Measurements from ENCODE around the gene SKP1.

The SKP1 gene

DNA sequence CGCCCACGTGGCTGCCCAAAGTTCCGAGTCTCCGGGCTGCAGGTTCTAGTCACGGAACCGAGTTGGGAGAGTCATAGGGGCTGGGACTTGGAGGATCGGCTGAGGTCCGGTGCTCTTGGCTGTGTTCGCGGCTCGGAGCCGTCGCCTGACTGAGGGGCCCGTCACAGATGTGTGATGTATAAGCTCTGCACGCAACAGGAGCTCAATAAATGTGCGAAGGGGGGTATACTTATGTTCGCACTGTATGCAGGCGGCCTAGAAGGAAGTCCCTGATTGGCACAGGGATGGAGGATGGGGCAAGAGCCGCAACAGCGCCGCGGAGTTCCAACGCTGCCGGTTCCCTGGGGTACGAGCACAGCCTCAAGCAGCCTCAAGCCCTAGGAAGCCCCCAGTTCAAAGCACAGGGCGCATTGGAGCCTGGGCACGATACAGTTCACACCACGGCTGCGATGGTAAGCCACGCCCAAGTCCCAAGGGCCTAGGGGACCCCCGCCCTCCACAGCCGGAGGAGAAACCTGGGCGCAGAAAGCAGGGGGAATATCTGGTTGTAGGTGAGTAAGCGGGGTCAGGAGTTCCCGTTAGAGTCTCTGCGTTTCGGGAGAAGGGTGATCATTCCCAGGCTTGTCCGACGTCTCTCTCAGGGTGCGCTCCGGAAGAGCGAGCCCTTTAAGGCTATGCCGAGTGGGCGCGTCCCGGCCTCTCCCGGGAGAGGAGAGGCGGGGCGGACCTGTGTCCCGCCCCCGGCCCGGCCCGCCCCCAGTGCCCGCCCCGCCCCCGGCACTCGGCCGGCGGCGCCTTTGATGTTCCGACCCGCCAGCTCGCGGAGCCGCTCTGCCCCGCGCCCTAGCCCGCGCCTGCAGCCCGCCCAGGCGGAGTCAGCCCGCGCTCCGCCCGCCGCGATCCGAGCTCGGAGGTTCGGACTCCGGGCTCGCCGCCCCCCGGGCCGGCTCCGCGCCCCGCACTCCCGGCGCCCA, 62.6 kb downstream of the SKP1 start, which contains the start of gene TCF7:
Gene TCF7, plus strand, starts transcription at position 780 of the 974 bp plus-strand sequence. CDS start 226 bp downstream, outside the sequence.
- peak; percentile 68 for DNase-seq (ENCODE audit: low spot score)

DNA sequence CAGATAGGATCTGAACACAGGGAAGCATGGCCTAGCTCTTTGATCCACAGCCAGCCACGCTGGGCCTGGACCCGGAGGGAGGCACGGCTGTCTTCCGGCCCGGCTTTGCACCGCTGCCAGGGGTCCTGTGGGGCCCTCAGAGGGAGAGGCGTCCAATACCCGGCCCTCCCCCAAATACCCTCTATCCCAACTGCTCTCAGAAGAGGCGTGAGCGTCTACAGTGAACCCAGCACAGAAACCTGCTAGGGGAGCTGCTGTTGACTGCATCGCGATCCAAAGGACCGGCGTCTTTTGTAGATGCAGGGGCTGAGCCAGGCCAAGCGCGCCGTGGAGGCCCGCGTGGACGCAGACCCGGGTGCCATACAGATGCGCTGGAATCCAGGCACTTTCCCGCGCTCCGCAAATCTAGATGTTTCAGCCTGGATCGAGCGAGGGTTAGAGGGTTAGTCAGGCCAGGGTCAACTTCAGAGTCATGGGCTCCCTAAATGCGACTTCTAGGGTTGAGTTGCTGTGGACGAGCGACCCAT, 63.3 kb downstream of the SKP1 start:
- DNase-seq (ENCODE audit: low spot score): no peak

- DNase-seq (ENCODE audit: low spot score): no peak
Measured at GRCh38 chr5:134112726-134113362, 63.9 kb downstream of the SKP1 start.

GRCh38 chr5:134111741-134112647, 64.8 kb downstream of the SKP1 start:
- no peak for DNase-seq (ENCODE audit: low spot score)

DNA sequence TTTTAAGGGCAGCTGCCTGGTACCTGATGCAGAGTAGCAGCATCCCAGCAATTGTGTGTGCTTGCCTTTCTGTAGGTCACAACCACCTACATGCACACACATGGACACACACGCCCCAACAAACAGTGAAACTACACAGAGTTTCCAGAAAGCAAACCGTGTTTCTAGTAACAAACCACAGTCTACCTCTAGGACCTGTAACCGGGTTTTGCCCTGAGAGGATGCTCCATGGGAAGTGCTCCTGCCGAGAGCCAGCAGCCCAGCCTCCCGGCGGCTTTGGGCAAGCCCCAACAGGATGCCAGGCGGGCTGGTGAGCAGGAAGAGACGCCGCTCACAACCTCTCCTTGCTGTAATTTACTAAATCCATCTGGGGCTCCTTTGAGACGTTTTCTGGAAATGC, 66.4 kb downstream of the SKP1 start:
- peak; percentile 26 for DNase-seq (ENCODE audit: low spot score)

GRCh38 chr5:134107779-134108178, 69.0 kb downstream of the SKP1 start:
- DNase-seq (ENCODE audit: low spot score): peak; percentile 57

- DNase-seq (ENCODE audit: low spot score): peak; percentile 36
Measured at GRCh38 chr5:134106991-134107701, 69.6 kb downstream of the SKP1 start.

- no peak for DNase-seq (ENCODE audit: low spot score)
Measured at GRCh38 chr5:134103998-134104654, 72.6 kb downstream of the SKP1 start.

GRCh38 chr5:134103397-134103796, 73.4 kb downstream of the SKP1 start:
- DNase-seq (ENCODE audit: low spot score): no peak

- DNase-seq (ENCODE audit: low spot score): peak; percentile 38
Measured at GRCh38 chr5:134101686-134102439, 74.9 kb downstream of the SKP1 start.

DNA sequence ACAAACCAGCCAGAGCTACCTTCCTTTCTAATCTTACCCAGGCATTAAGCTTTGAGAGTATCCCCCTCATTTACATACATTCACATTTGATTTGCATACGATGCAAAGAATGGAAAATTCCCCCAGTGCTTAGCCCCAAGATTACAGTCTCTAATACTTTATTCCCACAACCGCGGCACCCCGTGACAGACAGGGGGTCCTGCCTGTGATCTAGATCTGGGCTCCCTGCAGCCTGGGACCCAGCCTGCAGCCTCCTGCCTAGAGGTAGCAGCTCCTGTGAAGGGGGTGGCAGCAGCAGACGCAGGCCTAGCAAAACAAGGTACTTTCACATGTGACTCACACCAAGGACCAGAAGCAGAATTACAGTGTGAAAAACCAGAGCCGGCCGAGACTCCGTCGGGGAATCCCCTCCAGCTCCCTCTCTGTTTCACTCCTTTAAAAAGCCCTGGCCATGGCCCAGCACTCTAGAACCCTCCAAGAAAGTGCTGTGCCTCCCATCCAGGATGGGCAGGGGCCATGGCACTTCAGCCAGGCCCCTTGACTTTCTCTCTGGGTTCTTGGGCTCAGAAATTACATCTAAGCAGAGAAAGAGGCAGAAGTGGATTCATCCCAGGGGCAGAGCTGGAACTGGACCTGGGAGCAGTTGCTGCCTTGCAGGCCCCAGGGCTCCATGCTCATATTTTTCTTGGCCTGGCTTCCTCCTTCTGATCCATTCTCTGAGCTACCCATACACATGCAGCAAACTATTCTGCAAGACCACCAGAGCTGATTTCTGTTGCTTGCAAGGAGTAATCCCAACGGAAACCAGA, 76.3 kb downstream of the SKP1 start:
- no peak for DNase-seq (ENCODE audit: low spot score)

- no peak for DNase-seq (ENCODE audit: low spot score)
Measured at GRCh38 chr5:134099939-134100282, 76.8 kb downstream of the SKP1 start.

GRCh38 chr5:134099288-134099872, 77.4 kb downstream of the SKP1 start:
- DNase-seq (ENCODE audit: low spot score): no peak
